Measurements from ENCODE around the gene MEOX1. TPM values are rescaled to one million over a fixed set of nuclear protein-coding genes. Genes with fewer than 3 reads are reported as not detected.

MEOX1 gene
- total RNA-seq, 1 experiment from 2014 or later: not detected

- no peak overlapping the region for H3K18ac ChIP-seq (ENCODE audit: insufficient read length, low read depth, low read length)
- no peaks in the 10 kb centered on the region for H3K9me3 Mint-ChIP-seq
- peaks cover 3 to 8% of the 10 kb centered on the region in 2 experiments; a peak in 3 of 4 replicates for H3K4me1 Mint-ChIP-seq
- H4K91ac ChIP-seq (ENCODE audit: insufficient read length, low read depth, low read length): no peak overlapping the region
- no peak overlapping the region for H3K23ac ChIP-seq (ENCODE audit: insufficient read length, low read depth, low read length)
- no peaks in the 10 kb centered on the region for H4K20me1 ChIP-seq (ENCODE audit: control insufficient read depth, insufficient read depth, insufficient read length)
- no peak overlapping the region for H3K27ac ChIP-seq (ENCODE audit: insufficient read length, low read depth, low read length)
- no peak overlapping the region for H2BK5ac ChIP-seq (ENCODE audit: insufficient read length, low read length)
- no peak overlapping the region for H2BK120ac ChIP-seq (ENCODE audit: low read depth, low read length, poor library complexity, severe bottlenecking)
- H3K4me1 ChIP-seq (ENCODE audit: insufficient read depth, low read length): no peaks in the 10 kb centered on the region
- no peaks in the 10 kb centered on the region for H3K27me3 ChIP-seq (ENCODE audit: insufficient read depth, low read length)
- H3K27ac Mint-ChIP-seq: peak overlapping the region in 1 of 3 experiments; percentile 21; a peak in 1 of 7 replicates
- no peaks in the 10 kb centered on the region for H3K79me2 ChIP-seq (ENCODE audit: insufficient read depth, low read length)
- H3K14ac ChIP-seq (ENCODE audit: insufficient read depth, low read length): no peak overlapping the region
- WGBS (ENCODE audit: extremely low coverage, insufficient read length, low lambda C conversion rate): no CpG with 5 or more reads among the region's 5 CpGs
- no peak overlapping the region for H3K4ac ChIP-seq (ENCODE audit: low read depth, low read length)
- H3K9me3 ChIP-seq (ENCODE audit: control insufficient read depth, low read depth, low read length): no peaks in the 10 kb centered on the region
- no peaks in the 10 kb centered on the region for H3K79me1 ChIP-seq (ENCODE audit: insufficient read depth, low read depth, low read length, poor library complexity, severe bottlenecking)
- no peak overlapping the region for H3K56ac ChIP-seq (ENCODE audit: insufficient read length, low read depth, low read length)
- TF ChIP-seq CTCF (conservative IDR thresholded peaks at IDR 0.05): no peak
- H3K23me2 ChIP-seq (ENCODE audit: insufficient read length, low read depth, low read length, poor library complexity, severe bottlenecking): no peaks in the 10 kb centered on the region
- H2AK5ac ChIP-seq (ENCODE audit: insufficient read length, low read length): no peak overlapping the region
- H4K5ac ChIP-seq (ENCODE audit: insufficient read length, low read depth, low read length): no peak overlapping the region
- DNase-seq: no peak
- H2AFZ ChIP-seq (ENCODE audit: low read length): no peak overlapping the region
- H3K9ac ChIP-seq (ENCODE audit: extremely low read depth, insufficient read length, low read length): no peak overlapping the region
- H3K4me2 ChIP-seq (ENCODE audit: insufficient read depth, insufficient read length, low read length): no peak overlapping the region
- no peaks in the 10 kb centered on the region for H3K36me3 Mint-ChIP-seq (ENCODE audit: insufficient read depth in 1 of 3, low read depth in 3 of 3)
- H4K8ac ChIP-seq (replicated peaks; ENCODE audit: insufficient read length, low read depth, low read length): no peak overlapping the region
- H2BK12ac ChIP-seq (ENCODE audit: insufficient read length, low read depth, low read length): no peak overlapping the region
- no peaks in the 10 kb centered on the region for H3K27me3 Mint-ChIP-seq (ENCODE audit: low read depth)
- no peak overlapping the region for H2BK15ac ChIP-seq (ENCODE audit: low read depth, low read length)
- no peak overlapping the region for H3K4me3 Mint-ChIP-seq
- H3T11ph ChIP-seq (ENCODE audit: low read length): no peak overlapping the region
- no peak overlapping the region for H2BK20ac ChIP-seq (ENCODE audit: low read depth, low read length, poor library complexity, severe bottlenecking)
These were observed 42.0 kb downstream of the MEOX1 start for GRCh38 chr17:43619705-43620104.
